OCI-LY7 (cell line): ENCODE data around the gene EMSY. TPM values are rescaled to one million over a fixed set of nuclear protein-coding genes. Genes with fewer than 3 reads are reported as not detected.

ENCODE experiments used
- BruUV-seq: library from RNA; stranded (reverse); fragments of 400-500 nt; replicated peaks from 2 replicates; lab custom pipeline; 2021; lab: Mats Ljungman, UMichigan
- CTCF ChIA-PET: fragments of 300-600 bp; sonication (Branson Sonifier 250); formaldehyde crosslinking; loops from one replicate; lab custom pipeline; 2022; ENCODE audit warnings: antibody characterized with exemption; ENCODE audit not compliant: unreplicated experiment; lab: Charles Lee
- POLR2A ChIA-PET: fragments of 300-600 bp; sonication (Branson Sonifier 250); formaldehyde crosslinking; loops from one replicate; lab custom pipeline; 2022; ENCODE audit warnings: antibody characterized with exemption; lab: Charles Lee
- DNase-seq: peaks from one replicate; pipeline ENCODE4 v3.0.0-alpha.2; 2015; ENCODE audit warnings: low spot score
- H2AFZ ChIP-seq: fragments of 200-600 bp; sonication (generic), shearing (Covaris generic); 2 replicates; pipeline ENCODE4 v1.6.1; 2014; ENCODE audit warnings: mild to moderate bottlenecking, antibody characterized with exemption, low read length, moderate library complexity
- H3K27ac ChIP-seq: fragments of 200-600 bp; sonication (generic); 2 replicates; pipeline ENCODE4 v1.5.1; 2014; ENCODE audit warnings: mixed run types, low read depth, mild to moderate bottlenecking, moderate library complexity, low read length, inconsistent platforms; ENCODE audit not compliant: poor library complexity, severe bottlenecking
- H3K36me3 ChIP-seq: fragments of 200-600 bp; sonication (generic); 2 replicates; pipeline ENCODE4 v1.6.1; 2014; ENCODE audit warnings: mild to moderate bottlenecking, antibody characterized with exemption, low read length, moderate library complexity, mixed read lengths; ENCODE audit not compliant: insufficient read depth
- H3K4me1 ChIP-seq: fragments of 200-600 bp; sonication (generic); 2 replicates; pipeline ENCODE4 v1.5.1; 2014; ENCODE audit warnings: mild to moderate bottlenecking, low read length; ENCODE audit not compliant: insufficient read depth, poor library complexity, severe bottlenecking
- H3K4me2 ChIP-seq: fragments of 200-600 bp; sonication (generic); 2 replicates; pipeline ENCODE4 v1.6.1; 2014; ENCODE audit warnings: mild to moderate bottlenecking, low read length
- H3K4me3 ChIP-seq: fragments of 200-600 bp; sonication (generic); 2 replicates; pipeline ENCODE4 v1.5.1; 2014; ENCODE audit warnings: mild to moderate bottlenecking, low read depth, low read length; ENCODE audit not compliant: poor library complexity, severe bottlenecking
- H3K79me2 ChIP-seq: fragments of 200-600 bp; sonication (generic); 2 replicates; pipeline ENCODE4 v1.6.1; 2016; ENCODE audit warnings: low read depth, mild to moderate bottlenecking, low read length, moderate library complexity, mixed read lengths; ENCODE audit not compliant: insufficient read depth
- H3K9me2 ChIP-seq: fragments of 200-600 bp; sonication (generic); 2 replicates; pipeline ENCODE4 v1.6.1; 2016; ENCODE audit warnings: mild to moderate bottlenecking, low read length, mixed read lengths; ENCODE audit not compliant: insufficient read depth
- H3K9me3 ChIP-seq: fragments of 200-600 bp; sonication (generic); 2 replicates; pipeline ENCODE4 v1.6.1; 2014; ENCODE audit warnings: mild to moderate bottlenecking, mixed run types, low read length, mixed read lengths
- H4K20me1 ChIP-seq: fragments of 200-600 bp; sonication (generic); 2 replicates; pipeline ENCODE4 v1.6.1; 2014; ENCODE audit warnings: mild to moderate bottlenecking, antibody characterized with exemption, low read length, moderate library complexity, mixed read lengths; ENCODE audit not compliant: insufficient read depth
- CTCF ChIP-seq: fragments of 200-600 bp; sonication (generic); conservative IDR thresholded peaks from 2 replicates; pipeline ENCODE4 v1.5.1; 2014; ENCODE audit warnings: mild to moderate bottlenecking, antibody characterized with exemption, low read length, moderate library complexity, mixed read lengths
- EZH2phosphoT487 ChIP-seq: fragments of 200-600 bp; sonication (generic); IDR thresholded peaks from 2 replicates; pipeline ENCODE4 v1.6.1; 2018; ENCODE audit warnings: low read depth, borderline replicate concordance, mild to moderate bottlenecking, mixed run types, antibody characterized with exemption, low read length, moderate library complexity, mixed read lengths
- intact Hi-C: fragments of 100-400 bp; cut with micrococcal nuclease; formaldehyde crosslinking; loops from one replicate; pipeline ENCODE4 v1.10.0; 2022; ENCODE audit not compliant: unreplicated experiment
- total RNA-seq, 2 experiments: library from RNA; depleted of rRNA in 1 of 2; stranded (reverse); fragments of >200 nt in 1 of 2; shearing (Covaris generic) in 1 of 2; gene quantifications; 2 replicates each; pipeline ENCODE4 v1.2.3, GENCODE V29; 2014 to 2022

The EMSY gene
- total RNA-seq, 2 experiments from 2014 or later: 26.3 to 29.8 TPM

- CTCF ChIA-PET: no interaction called here
- H3K4me1 ChIP-seq: no peaks in the 10 kb centered on the region
- peak; percentile 69 for TF ChIP-seq CTCF
- TF ChIP-seq EZH2phosphoT487: no peak
- intact Hi-C loops: no loop called here
- no peaks in the 10 kb centered on the region for H3K79me2 ChIP-seq
- no TSS peak for BruUV-seq
- POLR2A ChIA-PET: no interaction called here
- no peak overlapping the region for H3K4me2 ChIP-seq
- H3K9me3 ChIP-seq: no peaks in the 10 kb centered on the region
- DNase-seq: peak; percentile 9
- no peak overlapping the region for H2AFZ ChIP-seq
- peaks cover 16% of the 10 kb centered on the region for H3K36me3 ChIP-seq
- no peak overlapping the region for H3K4me3 ChIP-seq
- no peaks in the 10 kb centered on the region for H4K20me1 ChIP-seq
- H3K27ac ChIP-seq: no peak overlapping the region
- H3K9me2 ChIP-seq: no peaks in the 10 kb centered on the region
These were observed 106.6 kb downstream of the EMSY start for GRCh38 chr11:76551400-76551799.

- H3K9me3 ChIP-seq: no peaks in the 10 kb centered on the region
- no peaks in the 10 kb centered on the region for H3K9me2 ChIP-seq
- POLR2A ChIA-PET: no interaction called here
- no TSS peak for BruUV-seq
- no peak for DNase-seq
- no peak overlapping the region for H2AFZ ChIP-seq
- no peaks in the 10 kb centered on the region for H3K4me1 ChIP-seq
- H3K79me2 ChIP-seq: no peaks in the 10 kb centered on the region
- no peaks in the 10 kb centered on the region for H4K20me1 ChIP-seq
- 0 out of 2 replicates have a peak, but pooled peaks cover 6% of the 10 kb centered on the region for H3K36me3 ChIP-seq
- CTCF ChIA-PET: no interaction called here
- intact Hi-C loops: no loop called here
- H3K4me3 ChIP-seq: no peak overlapping the region
- H3K4me2 ChIP-seq: no peak overlapping the region
- TF ChIP-seq CTCF: no peak
- no peak for TF ChIP-seq EZH2phosphoT487
- no peak overlapping the region for H3K27ac ChIP-seq
These were observed 108.2 kb downstream of the EMSY start for GRCh38 chr11:76552987-76553386.

- no peaks in the 10 kb centered on the region for H3K4me1 ChIP-seq
- H2AFZ ChIP-seq: no peak overlapping the region
- intact Hi-C loops: no loop called here
- H3K4me3 ChIP-seq: no peak overlapping the region
- no peaks in the 10 kb centered on the region for H3K36me3 ChIP-seq
- no peaks in the 10 kb centered on the region for H3K9me2 ChIP-seq
- no peaks in the 10 kb centered on the region for H3K79me2 ChIP-seq
- no peak for TF ChIP-seq CTCF
- no peak for TF ChIP-seq EZH2phosphoT487
- no peaks in the 10 kb centered on the region for H3K9me3 ChIP-seq
- no peak for DNase-seq
- CTCF ChIA-PET: no interaction called here
- POLR2A ChIA-PET: interaction anchor here (0.9 kb wide), 1 partner anchor 20 kb away, joined by 3 read pairs; no protein-coding TSS in a partner anchor
- BruUV-seq: no TSS peak
- H4K20me1 ChIP-seq: no peaks in the 10 kb centered on the region
- H3K4me2 ChIP-seq: no peak overlapping the region
- H3K27ac ChIP-seq: no peak overlapping the region
These were observed 109.0 kb downstream of the EMSY start for GRCh38 chr11:76553554-76554476.
